GM19238 (cell line): ENCODE data around the gene DPYSL4.

ENCODE experiments used
- DNase-seq: peaks from one replicate; pipeline ENCODE4 v3.0.0; 2011; ENCODE audit warnings: low spot score; ENCODE audit not compliant: insufficient read length

The DPYSL4 gene

DNA sequence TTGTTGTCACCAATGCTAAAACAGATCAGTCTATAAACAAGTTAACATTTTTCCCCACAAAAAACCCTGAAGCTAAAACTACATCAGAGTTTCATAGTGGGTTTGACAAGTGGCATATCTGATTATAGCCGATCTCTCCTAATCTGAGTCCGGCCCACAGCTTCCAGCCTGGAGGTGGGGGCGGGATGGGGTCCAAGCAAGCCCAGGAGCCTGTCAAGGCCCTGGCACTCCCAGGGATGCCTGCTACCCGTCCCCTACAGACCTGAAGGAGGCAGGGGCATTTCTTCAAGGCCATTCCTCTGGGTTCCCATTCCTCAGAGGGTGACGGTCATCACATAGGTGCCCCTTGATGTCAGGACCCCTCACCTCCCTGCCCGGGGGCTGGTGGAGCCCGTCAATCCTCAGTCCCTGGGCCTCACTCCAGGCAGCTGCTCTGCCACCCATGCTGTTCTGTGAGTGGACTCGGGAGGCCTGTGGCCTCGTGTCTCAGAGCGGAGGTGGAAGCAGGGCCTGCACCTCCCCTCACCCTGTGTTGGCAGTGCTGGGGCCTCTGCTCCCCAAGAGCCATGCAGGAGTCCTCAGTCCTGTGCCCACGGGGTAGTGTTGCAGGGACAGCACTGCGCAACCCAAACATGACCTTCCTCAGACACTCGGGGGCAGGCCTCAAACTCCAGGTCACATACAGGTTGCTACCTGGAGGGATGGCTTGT lies 8.8 kb downstream of the DPYSL4 start:
- DNase-seq: no peak

DNA sequence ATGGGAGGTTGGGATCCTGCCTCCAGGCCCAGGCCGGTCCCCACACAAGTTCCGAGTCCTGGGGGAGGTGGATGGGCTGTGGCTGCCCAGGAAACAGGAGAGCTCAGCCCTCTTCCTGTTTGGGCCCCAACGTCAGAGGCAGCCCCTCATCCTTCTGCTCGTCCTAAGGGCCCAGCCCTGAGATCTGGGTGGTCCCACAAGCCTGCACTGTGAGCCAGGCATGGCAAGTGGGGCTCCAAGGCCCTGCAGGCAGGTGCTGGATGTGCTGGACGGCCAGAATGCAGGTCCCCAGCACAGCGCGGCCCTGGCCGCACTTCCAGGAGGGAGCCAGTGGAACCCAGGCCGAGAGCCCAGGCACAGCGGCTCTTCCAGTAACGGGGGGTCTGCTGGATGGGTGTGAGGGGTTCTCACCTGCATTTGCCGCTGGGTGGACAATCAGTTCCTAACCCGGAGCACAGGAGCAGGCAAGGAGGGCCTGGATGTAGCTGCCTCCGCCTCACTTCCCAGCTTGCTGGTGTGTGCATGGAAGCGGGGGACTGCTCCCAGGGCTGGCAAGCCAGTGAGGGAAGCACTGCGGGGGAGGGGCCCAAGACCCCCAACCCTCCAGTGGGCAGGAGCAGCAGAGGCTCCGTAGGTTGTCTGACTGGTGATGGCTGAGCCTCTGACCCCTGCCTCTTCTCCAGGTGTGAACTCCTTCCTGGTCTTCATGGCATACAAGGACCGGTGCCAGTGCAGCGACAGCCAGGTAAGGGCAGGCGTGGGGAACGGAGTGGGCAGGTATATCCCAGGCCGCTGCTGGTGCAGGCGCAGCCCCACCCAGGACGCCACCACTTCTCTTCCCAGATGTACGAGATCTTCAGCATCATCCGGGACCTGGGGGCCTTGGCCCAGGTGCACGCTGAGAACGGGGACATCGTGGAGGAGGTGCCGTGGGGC lies 9.7 kb downstream of the DPYSL4 start:
- DNase-seq: no peak

DNA sequence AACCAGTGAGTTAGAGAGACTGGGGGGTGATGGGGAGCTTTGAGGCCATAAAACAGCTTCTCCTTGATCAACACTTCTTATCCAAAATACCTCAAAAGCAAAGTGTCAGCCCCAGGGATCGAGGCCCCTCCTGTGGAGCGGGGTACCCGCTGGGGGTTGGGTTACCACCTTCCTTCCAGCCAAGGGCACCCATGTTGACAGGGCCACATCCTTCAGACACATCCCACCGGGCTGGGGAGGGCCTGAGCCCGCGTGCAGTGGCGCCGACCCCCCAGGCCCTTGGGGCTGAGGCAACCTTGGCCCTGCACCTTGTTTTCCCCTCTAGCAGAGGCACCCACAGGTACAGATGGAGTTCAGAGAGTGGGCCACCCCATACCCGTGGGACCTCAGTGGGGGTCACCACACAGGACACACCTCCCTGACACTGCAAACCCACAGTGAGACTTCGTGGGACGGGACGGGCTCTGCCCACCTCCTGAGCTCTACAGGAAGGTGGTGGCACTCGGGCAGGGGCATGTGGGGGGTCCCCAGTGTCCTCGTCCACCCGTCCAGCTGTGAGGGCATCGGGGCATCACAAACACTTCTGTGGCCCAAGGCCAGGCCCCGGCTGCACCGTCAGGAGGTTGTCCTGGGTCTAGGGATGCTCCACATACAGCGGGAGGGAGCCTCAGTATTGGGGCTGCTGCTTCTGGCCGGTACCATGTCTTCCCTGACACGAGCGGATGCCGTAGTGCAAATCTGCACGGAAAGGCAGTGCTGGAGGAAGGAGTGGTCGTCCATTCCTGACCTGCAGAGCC lies 10.7 kb downstream of the DPYSL4 start:
- no peak for DNase-seq

DNA sequence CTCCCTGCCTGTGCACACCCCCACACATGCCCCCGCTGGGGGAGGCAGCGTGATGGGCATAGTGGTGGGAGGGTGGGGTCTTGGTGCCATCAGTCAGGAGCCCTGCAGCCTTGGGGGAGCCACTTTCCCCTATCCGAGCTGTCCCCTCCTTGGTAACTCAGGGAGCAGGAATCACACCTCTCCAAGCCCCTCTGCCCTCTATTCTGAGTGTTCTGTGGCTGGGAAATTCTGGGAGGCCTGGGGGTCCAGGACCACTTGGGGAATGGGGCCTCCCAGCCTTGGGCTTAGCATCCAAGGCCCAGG lies 11.3 kb downstream of the DPYSL4 start:
- DNase-seq: no peak

DNA sequence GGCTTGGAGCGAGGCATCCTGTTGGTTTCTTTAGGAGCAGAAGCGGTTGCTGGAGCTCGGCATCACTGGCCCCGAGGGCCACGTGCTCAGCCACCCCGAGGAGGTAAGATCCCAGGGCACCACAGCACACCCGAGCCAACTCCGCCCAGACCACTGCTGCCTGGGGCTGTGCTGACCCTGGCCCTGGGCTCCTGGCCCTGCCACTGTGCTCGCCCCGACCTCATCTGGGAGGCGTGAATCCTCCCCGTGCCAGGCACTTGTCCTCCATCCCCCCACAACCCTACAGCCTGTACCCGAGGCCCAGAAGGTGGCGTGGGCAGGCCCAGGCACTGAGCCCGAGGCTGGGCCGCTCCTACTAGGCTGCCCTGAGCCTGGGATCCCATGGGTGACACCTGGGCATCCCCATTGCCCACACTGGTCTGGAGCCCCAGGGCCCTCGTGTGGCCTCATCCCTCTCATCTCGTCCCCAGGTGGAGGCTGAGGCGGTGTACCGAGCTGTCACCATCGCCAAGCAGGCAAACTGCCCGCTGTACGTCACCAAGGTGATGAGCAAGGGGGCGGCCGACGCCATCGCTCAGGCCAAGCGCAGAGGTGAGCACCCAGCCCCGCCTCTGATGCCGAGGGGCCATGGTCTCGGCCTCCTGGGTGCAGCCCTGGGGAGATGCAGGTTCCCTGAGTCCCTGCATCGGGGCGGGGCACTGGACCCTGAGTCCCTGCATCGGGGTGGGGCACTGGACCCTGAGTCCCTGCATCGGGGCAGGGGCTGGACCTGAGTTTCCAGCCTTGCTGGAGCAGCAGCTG lies 11.8 kb downstream of the DPYSL4 start:
- DNase-seq: no peak

DNA sequence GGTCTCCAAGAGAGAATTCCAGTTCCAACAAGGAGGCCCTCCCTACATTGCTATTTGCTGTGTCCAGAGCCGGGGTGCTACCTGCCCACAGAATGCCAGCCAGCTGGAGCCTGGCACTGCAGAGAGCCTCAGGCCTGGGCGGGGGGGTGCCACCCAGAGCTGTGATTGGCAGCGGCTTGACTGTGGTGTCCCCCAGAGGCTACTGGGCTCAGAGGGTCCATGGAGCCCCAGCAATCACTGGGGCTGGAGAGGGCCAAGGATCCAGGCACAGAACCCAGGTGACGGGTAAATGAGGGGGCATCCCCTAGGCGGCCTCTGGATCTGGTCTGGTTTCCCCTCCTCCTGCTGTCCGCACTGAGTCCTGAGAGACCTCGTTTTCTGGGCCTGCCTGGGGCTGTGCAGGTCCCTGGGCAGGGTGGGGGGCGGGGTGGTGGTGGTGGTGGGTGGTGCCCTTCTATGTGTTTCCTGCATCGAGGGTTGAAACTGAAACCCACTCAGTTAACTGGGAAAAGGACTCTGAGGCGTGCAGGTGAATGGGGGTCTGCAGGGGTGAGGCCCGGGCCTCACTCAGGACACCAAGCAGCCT lies 12.6 kb downstream of the DPYSL4 start:
- no peak for DNase-seq

DNA sequence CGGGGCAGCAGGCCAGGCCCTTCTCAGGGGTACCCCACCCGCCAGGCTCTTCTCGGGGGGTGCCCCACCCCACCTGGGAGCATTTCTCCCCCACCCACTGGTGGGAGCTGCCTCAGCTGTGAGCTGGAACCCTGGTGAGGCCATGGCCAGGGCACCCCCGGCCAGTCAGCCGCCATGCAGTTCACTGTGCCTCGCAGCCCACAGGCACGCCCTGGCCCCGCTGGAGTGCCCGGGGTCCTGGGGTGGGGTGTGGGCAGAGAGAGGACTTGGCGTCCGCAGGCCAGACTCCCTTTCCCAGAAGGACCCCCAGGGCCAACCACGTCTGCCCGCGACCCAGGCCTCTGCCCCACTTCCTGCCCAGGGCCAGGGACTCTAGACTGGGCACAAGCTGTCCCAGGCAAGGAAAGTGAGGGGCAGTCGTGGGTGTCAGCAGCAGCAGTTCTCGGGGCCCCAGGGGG lies 13.1 kb downstream of the DPYSL4 start:
- no peak for DNase-seq

DNA sequence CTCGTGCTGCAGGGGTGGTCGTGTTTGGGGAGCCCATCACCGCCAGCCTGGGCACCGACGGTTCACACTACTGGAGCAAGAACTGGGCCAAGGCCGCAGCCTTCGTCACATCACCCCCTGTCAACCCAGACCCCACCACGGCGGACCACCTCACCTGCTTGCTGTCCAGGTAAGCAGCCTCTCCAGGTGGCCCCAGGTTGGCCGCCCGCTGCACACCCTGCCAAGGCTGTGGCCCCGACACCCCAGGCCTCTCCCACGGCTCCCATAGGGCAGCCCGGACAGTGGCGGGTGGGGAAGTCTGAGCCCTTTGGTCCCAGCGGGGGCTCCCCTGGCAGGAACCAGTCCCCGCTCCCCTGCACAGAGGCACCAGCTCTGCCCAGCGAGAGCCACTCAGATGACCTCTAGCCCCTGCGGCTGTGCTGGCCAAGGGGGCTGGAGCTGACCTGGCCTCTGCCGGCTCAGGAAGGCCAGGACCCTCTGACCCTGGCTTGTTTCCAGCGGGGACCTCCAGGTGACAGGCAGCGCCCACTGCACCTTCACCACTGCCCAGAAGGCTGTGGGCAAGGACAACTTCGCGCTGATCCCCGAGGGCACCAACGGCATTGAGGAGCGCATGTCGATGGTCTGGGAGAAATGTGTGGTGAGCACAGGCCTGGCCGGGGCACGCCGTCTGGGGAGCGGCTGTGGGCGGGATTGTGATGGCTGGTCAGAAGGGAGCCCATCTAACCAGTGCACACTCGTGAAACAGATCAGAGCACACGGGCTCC lies 13.8 kb downstream of the DPYSL4 start:
- no peak for DNase-seq

DNA sequence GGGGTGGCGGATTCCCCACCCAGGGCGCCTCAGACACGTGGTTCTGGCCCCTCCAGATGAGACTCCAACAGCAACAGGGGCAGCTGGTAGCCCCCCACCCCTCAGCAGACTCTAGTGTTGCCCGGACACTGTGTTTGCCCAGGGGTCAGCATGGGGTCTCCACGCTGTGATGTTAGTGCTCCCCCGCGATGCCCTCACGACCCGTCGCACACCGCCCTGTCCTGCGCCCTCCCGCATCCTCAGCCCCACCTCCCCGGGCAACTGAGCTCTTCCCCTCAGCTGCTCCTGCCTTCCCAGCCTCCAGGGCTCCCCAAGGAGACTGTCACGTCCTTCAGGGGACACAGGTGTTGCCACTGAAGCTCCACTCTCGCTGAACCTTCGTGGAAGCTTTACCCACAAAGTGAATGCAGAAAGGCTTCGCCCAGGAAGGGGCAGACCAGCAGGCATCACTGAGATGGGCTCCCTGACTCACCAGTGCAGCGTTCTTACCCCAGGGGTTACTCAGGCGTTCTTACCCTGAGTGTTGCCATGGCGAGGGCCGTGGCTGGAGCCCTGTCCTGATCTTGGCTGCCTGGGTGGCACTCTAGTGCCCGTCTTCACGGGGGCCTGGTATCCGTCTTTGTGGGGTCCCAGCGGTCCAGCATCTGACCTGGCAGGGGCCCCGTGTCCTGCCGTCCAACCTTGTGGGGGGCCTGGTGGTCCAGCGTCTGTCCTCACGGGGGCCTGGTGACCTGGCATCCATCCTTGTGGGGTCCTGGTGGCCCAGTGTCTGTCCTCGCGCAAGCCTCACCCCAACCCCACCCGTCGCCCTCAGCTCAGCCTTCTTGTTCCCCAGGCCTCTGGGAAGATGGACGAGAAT lies 14.6 kb downstream of the DPYSL4 start:
- DNase-seq: no peak

DNA sequence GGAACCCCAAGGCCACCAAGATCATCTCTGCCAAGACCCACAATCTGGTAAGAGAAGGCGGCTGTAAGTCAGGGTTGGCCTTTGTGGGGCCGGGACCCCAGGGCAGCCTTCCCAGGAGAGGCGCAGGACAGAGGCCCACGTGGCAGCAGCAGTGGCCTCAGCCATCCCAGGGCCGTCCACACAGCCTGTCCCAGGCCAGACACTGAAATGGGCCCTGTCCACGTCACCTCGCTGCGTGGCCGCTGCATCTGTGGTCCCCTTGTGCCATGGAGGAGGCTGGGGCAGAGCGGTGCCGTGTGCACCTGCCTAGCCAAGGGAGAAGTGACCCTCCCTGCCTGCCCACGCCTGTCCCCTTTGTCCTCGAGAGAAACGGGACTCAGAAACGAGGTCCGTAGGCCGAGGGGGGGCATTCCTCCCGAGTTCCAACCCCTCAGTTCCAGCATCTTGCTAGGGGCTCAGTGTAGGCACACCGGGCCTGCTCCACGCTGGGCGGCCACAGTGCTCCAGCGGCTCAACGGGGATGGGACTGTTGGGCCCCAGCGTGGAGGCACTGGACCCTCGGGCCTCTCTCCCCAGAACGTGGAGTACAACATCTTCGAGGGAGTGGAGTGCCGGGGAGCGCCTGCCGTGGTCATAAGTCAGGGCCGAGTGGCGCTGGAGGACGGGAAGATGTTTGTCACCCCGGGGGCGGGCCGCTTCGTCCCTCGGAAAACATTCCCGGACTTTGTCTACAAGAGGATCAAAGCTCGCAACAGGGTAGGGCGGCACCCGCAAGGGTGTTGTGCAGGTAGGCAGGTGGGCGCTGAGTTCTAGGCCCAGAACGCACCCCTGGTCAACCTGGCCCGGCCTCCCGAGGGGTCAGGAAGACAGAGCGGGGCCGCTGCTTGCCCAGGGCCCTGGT lies 15.6 kb downstream of the DPYSL4 start:
- DNase-seq: no peak

DNA sequence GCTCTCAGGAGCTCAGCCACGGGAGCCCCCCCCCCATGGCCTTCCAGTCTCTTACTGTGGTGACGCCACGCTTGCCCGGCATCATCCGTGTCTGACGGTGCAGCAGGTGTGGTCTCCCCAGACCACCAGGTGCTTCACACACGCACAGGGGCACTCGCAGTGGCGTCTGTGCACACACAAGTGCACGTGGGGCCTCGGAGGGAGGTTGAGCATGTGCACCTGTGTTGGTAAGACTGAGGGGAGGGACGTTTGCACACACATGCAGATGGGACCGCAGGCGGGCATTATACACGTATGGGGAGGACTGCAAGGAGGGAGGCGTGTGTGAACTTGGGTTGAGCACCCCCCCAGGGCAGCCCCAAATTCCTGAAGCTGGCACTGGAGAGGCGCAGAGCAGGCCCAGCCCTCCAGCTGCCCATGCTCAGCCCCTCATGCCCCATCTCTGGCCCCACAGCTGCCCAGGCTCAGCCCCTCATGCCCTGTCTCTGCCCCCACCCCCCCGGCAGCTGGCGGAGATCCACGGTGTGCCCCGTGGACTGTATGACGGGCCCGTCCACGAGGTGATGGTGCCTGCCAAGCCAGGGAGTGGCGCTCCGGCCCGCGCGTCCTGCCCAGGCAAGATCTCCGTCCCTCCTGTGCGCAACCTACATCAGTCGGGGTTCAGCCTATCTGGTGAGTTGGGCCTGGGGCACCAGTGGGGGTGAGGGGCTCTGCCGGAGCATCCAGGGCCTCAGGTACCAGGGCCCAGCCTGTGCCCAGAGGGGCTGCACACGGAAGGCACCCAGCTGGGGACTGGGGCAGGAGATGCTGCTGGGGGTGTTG lies 16.7 kb downstream of the DPYSL4 start:
- DNase-seq: no peak

DNA sequence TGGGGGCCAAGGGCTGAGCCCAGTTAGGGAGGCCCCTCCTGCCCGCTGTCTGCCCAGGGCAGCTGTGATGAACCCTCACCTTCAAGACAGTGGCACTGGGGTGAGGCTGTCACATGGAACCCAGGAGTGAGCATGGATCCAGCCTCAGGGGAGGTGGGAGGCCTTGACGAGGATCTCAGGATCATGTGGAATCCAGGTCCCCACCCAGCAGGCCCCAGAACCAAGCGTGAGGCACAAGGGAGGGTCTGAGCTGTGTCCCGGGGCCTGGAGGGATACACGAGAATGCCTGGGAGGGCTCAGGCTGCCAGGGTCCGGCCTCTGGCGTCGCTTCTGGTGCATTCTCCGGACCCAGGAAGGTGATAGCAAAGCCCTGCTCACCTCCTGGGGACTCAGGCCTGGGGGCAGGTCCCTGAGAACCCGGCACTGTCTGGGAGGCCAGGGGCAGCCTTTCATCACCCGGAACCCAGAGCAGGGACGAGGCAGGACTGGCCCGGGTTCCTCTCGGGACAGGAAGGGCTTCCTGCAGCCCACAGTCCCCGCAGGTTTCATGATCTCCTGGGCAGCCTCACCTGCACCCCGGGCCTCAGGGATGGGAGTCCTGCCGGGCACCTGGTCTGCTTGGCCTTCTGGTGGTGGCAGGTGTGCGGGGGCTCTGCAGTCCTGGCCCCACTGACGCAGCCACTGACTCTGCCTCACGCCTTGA lies 17.5 kb downstream of the DPYSL4 start:
- DNase-seq: no peak

DNA sequence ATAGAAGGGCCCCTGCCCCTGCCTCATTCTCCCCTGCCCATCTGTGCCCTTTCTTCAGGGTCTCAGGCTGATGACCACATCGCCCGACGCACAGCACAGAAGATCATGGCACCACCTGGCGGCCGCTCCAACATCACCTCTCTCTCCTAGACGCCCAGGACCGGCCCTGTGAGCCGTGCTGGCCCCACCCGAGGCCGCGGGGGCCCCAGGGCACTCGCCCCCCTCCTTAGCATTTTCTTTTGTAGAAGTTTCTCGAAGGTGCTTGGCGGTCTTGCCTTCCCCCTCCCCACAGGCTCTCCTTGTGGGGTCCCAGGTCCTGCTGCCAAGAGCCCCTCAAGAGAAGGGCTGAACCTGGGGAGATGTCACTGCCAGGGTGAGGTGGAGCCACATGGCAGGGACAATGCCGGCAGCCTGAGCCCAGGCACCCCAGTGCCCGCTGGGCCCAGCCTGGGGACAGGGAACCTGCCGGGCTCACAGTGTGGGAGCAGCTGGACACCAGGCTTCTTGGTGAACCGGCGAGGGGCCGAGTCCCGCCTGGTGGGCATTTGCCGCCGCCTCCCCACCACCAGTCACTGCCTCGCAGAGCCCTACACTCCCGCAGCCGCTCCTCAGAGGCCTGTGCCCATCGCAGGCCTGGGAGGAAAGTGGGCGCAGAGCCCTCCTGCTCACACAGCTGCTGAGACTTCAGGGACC lies 18.2 kb downstream of the DPYSL4 start:
- no peak for DNase-seq

DNA sequence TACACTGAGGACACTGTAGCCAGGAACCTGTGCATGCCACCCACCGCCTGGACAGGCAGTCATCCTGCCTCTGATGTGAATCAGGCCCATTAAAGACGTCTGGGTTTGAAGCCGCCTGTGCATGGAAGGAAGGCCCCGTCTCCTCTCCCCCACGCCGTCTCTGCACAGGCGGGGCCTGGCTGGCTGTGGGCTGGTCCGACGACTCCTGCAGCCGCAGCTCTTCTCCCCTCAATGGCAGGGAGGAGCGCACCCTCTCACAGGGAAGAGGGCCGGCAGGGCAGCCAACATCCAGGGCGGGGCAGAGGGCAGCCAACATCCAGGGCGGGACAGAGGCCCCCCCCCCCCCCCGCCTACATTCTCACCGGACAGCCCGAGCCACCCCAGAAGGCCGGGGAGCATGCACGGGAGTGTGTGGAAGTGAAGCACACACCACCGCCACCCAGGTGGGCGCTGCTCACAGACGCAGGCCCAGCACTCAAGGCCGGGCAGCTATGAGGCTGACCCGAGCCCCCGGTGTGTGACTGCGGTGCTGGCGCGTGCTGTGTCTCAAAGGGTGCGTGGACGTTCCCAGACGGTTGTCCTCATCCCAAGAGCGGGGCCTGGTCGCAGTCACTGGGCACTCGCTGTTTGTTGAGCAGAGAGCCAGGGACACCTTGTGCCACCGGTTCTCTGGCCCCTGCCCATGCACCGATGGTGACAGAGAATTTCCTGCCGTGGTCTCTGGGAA lies 19.1 kb downstream of the DPYSL4 start:
- DNase-seq: no peak

DNA sequence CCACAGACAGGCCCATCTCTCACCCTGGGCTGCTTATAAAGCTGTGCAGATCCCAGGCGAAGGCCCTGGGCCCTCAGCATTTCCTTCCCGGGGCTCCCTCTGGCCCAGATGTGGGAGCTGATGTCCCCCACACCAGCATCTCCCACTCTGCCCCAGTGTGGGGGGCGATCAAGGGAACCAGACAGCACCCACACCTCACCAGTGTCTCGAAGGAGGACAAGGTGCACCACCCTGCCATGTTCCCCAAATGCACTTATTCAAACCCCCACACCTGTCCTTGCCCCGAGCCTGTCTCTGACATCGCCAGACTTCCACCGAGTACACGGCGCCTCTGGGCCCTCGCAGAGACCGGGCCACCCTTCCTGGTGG lies 19.6 kb downstream of the DPYSL4 start:
- DNase-seq: no peak
